Activated naive CD4-positive, alpha-beta T cell (primary cell): ENCODE data around the gene ARHGDIB.

Experiments
- DNase-seq, 4 experiments: peaks; one replicate each; lab custom pipeline; 2025; lab: John Stamatoyannopoulos, UW

ARHGDIB gene

GRCh38 chr12:14893506-14894250 lies 67.7 kb downstream of the ARHGDIB start:
- DNase-seq = no peak

- no peak for DNase-seq
Observed at GRCh38 chr12:14892726-14893505, 68.5 kb downstream of the ARHGDIB start.
